HG03354 (cell line): ENCODE data around the gene INPP5J.
"Not testable (repeated sequence)": the region's sequence is repeated elsewhere in the genome, so short reads cannot be mapped to it uniquely, and the experiment has no call there.

Experiments
- ATAC-seq: cut with Tn5 transposase; IDR thresholded peaks from one replicate; pipeline ENCODE4 v1.9.1; 2021; ENCODE audit warnings: mild to moderate bottlenecking; ENCODE audit not compliant: unreplicated experiment, poor library complexity, severe bottlenecking

The INPP5J gene

GRCh38 chr22:31122532-31123291 lies at the start of gene INPP5J:
Gene INPP5J, plus strand, starts transcription at chr22:31122966. Its CDS starts 49 bp downstream, at chr22:31123015.
- no peak for ATAC-seq

- not testable (repeated sequence) for ATAC-seq
Measured at GRCh38 chr22:31073125-31073524, 49.6 kb upstream of the INPP5J start.

GRCh38 chr22:31073545-31074145 lies 49.1 kb upstream of the INPP5J start:
- ATAC-seq = not testable (repeated sequence)

GRCh38 chr22:31075961-31076360 lies 46.8 kb upstream of the INPP5J start:
- no peak for ATAC-seq

- ATAC-seq = no peak
Measured at GRCh38 chr22:31077681-31078080, 45.1 kb upstream of the INPP5J start.

- ATAC-seq = not testable (repeated sequence)
Measured at GRCh38 chr22:31078389-31078788, 44.4 kb upstream of the INPP5J start.

GRCh38 chr22:31079095-31079642 lies 43.6 kb upstream of the INPP5J start:
- ATAC-seq = no peak

- ATAC-seq = no peak
Measured at GRCh38 chr22:31080164-31080847, 42.5 kb upstream of the INPP5J start.

- ATAC-seq = peak; percentile 68
Measured at GRCh38 chr22:31080848-31081649, 41.7 kb upstream of the INPP5J start, which contains the start of gene SMTN. Gene SMTN, plus strand, starts transcription at chr22:31081318. Its CDS starts 1,941 bp downstream, at chr22:31083259.

- ATAC-seq = no peak
Measured at GRCh38 chr22:31081963-31082605, 40.7 kb upstream of the INPP5J start.

GRCh38 chr22:31082606-31083376 lies 40.0 kb upstream of the INPP5J start:
- no peak for ATAC-seq

- ATAC-seq = no peak
Measured at GRCh38 chr22:31083377-31083768, 39.4 kb upstream of the INPP5J start.

- peak; percentile 0 for ATAC-seq
Measured at GRCh38 chr22:31083923-31084810, 38.6 kb upstream of the INPP5J start.

- peak; percentile 70 for ATAC-seq
Measured at GRCh38 chr22:31084811-31085492, 37.8 kb upstream of the INPP5J start.

- no peak for ATAC-seq
Measured at GRCh38 chr22:31085493-31085824, 37.3 kb upstream of the INPP5J start.

- ATAC-seq = no peak
Measured at GRCh38 chr22:31085928-31086327, 36.8 kb upstream of the INPP5J start.

GRCh38 chr22:31086703-31087330 lies 35.9 kb upstream of the INPP5J start:
- ATAC-seq = no peak
